Transverse colon (tissue), 4 donors: ENCODE measurements around the gene DAZAP2. TPM values are rescaled to one million over a fixed set of nuclear protein-coding genes. Genes with fewer than 3 reads are reported as not detected.

ENCODE experiments used
- DNase-seq: peaks from one replicate; pipeline ENCODE4 v3.0.0-alpha.2; 2019
- H3K27ac ChIP-seq, 4 donors: fragments of 200-600 bp; sonication (generic); 2 replicates each; pipeline ENCODE4 v1.5.1; 2016 to 2018; ENCODE audit warnings: inconsistent platforms in 4 of 4
- H3K27me3 ChIP-seq: fragments of 200-600 bp; sonication (generic); 2 replicates; pipeline ENCODE4 v1.5.1; 2017; ENCODE audit warnings: inconsistent platforms
- H3K36me3 ChIP-seq, 4 donors: fragments of 200-600 bp; sonication (generic); 2 replicates each; pipeline ENCODE4 v1.5.1; 2017 to 2019; ENCODE audit warnings: inconsistent platforms in 4 of 4
- H3K4me1 ChIP-seq, 4 donors: fragments of 200-600 bp; sonication (generic); 2 replicates each; pipeline ENCODE4 v1.5.1; 2017 to 2020; ENCODE audit warnings: inconsistent platforms in 4 of 4
- H3K4me3 ChIP-seq, 4 donors: fragments of 200-600 bp; sonication (generic); 1 replicate in 1 of 4; 2 replicates in 3 of 4; pipeline versions ENCODE4 v1.5.1 to v1.6.1; 2017 to 2019; ENCODE audit warnings: inconsistent platforms in 4 of 4
- H3K9me3 ChIP-seq, 2 donors: fragments of 200-600 bp; sonication (generic); 2 replicates each; pipeline ENCODE4 v1.5.1; 2017 to 2019; ENCODE audit warnings: inconsistent platforms in 2 of 2
- CTCF ChIP-seq, 5 experiments: fragments of 200-600 bp in 3 of 5; fragments of 450-650 bp in 2 of 5; sonication (generic) in 3 of 5; IDR thresholded peaks; 1 replicate in 2 of 5; 2 replicates in 3 of 5; pipeline ENCODE4 v1.5.1; 2016 to 2017; ENCODE audit warnings: antibody characterized with exemption in 5 of 5, inconsistent platforms in 3 of 5, mild to moderate bottlenecking in 2 of 5, moderate library complexity in 1 of 5
- EP300 ChIP-seq: sonication (generic); formaldehyde crosslinking; IDR thresholded peaks from one replicate; pipeline ENCODE4 v1.6.1; 2017; ENCODE audit warnings: antibody characterized with exemption, low read depth
- POLR2A ChIP-seq: fragments of 450-650 bp; IDR thresholded peaks from one replicate; pipeline ENCODE4 v1.6.1; 2016; ENCODE audit warnings: antibody characterized with exemption, mild to moderate bottlenecking, moderate library complexity
- POLR2AphosphoS5 ChIP-seq, 3 donors: sonication (generic); formaldehyde crosslinking; IDR thresholded peaks; one replicate each; pipeline ENCODE4 v1.6.1; 2016; ENCODE audit warnings: antibody characterized with exemption in 3 of 3
- WGBS, 2 donors: methylation state at CpG; one replicate each; pipeline ENCODE4 v1.1.5; 2018; ENCODE audit warnings: low coverage in 1 of 2; 5-methylcytosine and 5-hydroxymethylcytosine counted together
- in situ Hi-C, 4 donors: fragments of 200-750 bp; cut with MboI; loops; one replicate each; pipeline versions ENCODE4 v1.15.0 to v1.15.1; 2017; ENCODE audit warnings: low sequenced_read_pairs in 3 of 4, low pct_ligation_motif_present in 1 of 4, low pct_unique_long_range_greater_than_20kb in 1 of 4
- intact Hi-C: fragments of 100-400 bp; cut with DNase I; formaldehyde crosslinking; loops from one replicate; pipeline ENCODE4 v1.15.1; 2023; ENCODE audit warnings: low total_unique reads
- total RNA-seq, 4 donors: library from RNA; depleted of rRNA; stranded (reverse); fragments of >200 nt; gene quantifications; one replicate each; pipeline ENCODE4 v1.1.0, GENCODE V29; 2016

DAZAP2 gene
- total RNA-seq, 4 donors from 2014 or later: 106 to 429 (median 233) TPM

GRCh38 chr12:51200806-51201205, 37.8 kb upstream of the DAZAP2 start:
- intact Hi-C loops: no loop called here
- TF ChIP-seq POLR2A: no peak
- TF ChIP-seq CTCF (IDR thresholded peaks at IDR 0.05): no peak
- TF ChIP-seq EP300: no peak
- no peak for TF ChIP-seq POLR2AphosphoS5 (IDR thresholded peaks at IDR 0.05)
- WGBS, 2 donors: 91 to 100% methylated on average over 3 to 9 of the region's 9 CpGs
- no peaks in the 10 kb centered on the region for H3K36me3 ChIP-seq
- H3K9me3 ChIP-seq: no peaks in the 10 kb centered on the region
- in situ Hi-C loops: no loop called here
- no peak for DNase-seq
- no peaks in the 10 kb centered on the region for H3K4me1 ChIP-seq
- no peak overlapping the region for H3K27ac ChIP-seq
- no peaks in the 10 kb centered on the region for H3K27me3 ChIP-seq
- H3K4me3 ChIP-seq: no peak overlapping the region

GRCh38 chr12:51202718-51203117, 35.9 kb upstream of the DAZAP2 start:
- Histone ChIP-seq H3K9me3 (no peaks in the 10 kb centered on the region), H3K4me1 (no peaks in the 10 kb centered on the region), H3K4me3 (no peak overlapping the region), H3K27me3 (no peaks in the 10 kb centered on the region), H3K27ac (no peak overlapping the region), H3K36me3 (no peaks in the 10 kb centered on the region)
- 91% methylated on average over 4 to 5 of the region's 5 CpGs for WGBS, 2 donors
- TF ChIP-seq POLR2AphosphoS5 (IDR thresholded peaks at IDR 0.05) (no peak), EP300 (no peak), POLR2A (no peak), CTCF (IDR thresholded peaks at IDR 0.05) (no peak)
- intact Hi-C loops: no loop called here
- in situ Hi-C loops: no loop called here
- DNase-seq: no peak

- no peak for TF ChIP-seq CTCF (IDR thresholded peaks at IDR 0.05)
- no peak for TF ChIP-seq POLR2AphosphoS5 (IDR thresholded peaks at IDR 0.05)
- no peak for TF ChIP-seq POLR2A
- no peaks in the 10 kb centered on the region for H3K27me3 ChIP-seq
- no peak overlapping the region for H3K4me3 ChIP-seq
- H3K36me3 ChIP-seq: no peaks in the 10 kb centered on the region
- no peak overlapping the region for H3K27ac ChIP-seq
- in situ Hi-C loops (no loop called here), intact Hi-C loops (no loop called here)
- H3K9me3 ChIP-seq: no peaks in the 10 kb centered on the region
- H3K4me1 ChIP-seq: no peaks in the 10 kb centered on the region
- DNase-seq: no peak
- 72 to 95% methylated on average over 2 to 6 of the region's 6 CpGs for WGBS, 2 donors
Observed at GRCh38 chr12:51205350-51205749, 33.3 kb upstream of the DAZAP2 start.

GRCh38 chr12:51208016-51208660, 30.5 kb upstream of the DAZAP2 start:
- Histone ChIP-seq H3K4me1 (no peaks in the 10 kb centered on the region), H3K36me3 (no peaks in the 10 kb centered on the region), H3K4me3 (no peak overlapping the region), H3K27me3 (no peaks in the 10 kb centered on the region), H3K9me3 (no peaks in the 10 kb centered on the region), H3K27ac (no peak overlapping the region)
- intact Hi-C loops: no loop called here
- no peak for DNase-seq
- TF ChIP-seq POLR2A (no peak), POLR2AphosphoS5 (IDR thresholded peaks at IDR 0.05) (no peak), CTCF (IDR thresholded peaks at IDR 0.05) (no peak), EP300 (no peak)
- WGBS, 2 donors: 87 to 97% methylated on average over 5 to 7 of the region's 7 CpGs
- in situ Hi-C loops: no loop called here
